Glutamatergic neuron (in vitro differentiated cells): ENCODE measurements around the gene MEPE. TPM values are rescaled to one million over a fixed set of nuclear protein-coding genes. Genes with fewer than 3 reads are reported as not detected.

ENCODE experiments used
- DNase-seq: peaks from one replicate; pipeline ENCODE4 v3.0.0; 2022
- H3K27ac Mint-ChIP-seq: one replicate; pipeline ENCODE4 v1.8.0; 2020; ENCODE audit warnings: mild to moderate bottlenecking, mixed read lengths, inconsistent platforms; ENCODE audit not compliant: unreplicated experiment
- H3K27me3 Mint-ChIP-seq: one replicate; pipeline ENCODE4 v1.8.0; 2020; ENCODE audit warnings: mild to moderate bottlenecking, moderate library complexity, mixed read lengths, inconsistent platforms; ENCODE audit not compliant: unreplicated experiment
- H3K36me3 Mint-ChIP-seq: one replicate; pipeline ENCODE4 v1.8.0; 2020; ENCODE audit warnings: mild to moderate bottlenecking, mixed read lengths, inconsistent platforms; ENCODE audit not compliant: unreplicated experiment
- H3K4me1 Mint-ChIP-seq: one replicate; pipeline ENCODE4 v1.8.0; 2020; ENCODE audit warnings: mild to moderate bottlenecking, low read depth, mixed read lengths, inconsistent platforms; ENCODE audit not compliant: unreplicated experiment
- H3K4me3 Mint-ChIP-seq: one replicate; pipeline ENCODE4 v1.8.0; 2020; ENCODE audit warnings: mild to moderate bottlenecking, mixed read lengths, inconsistent platforms; ENCODE audit not compliant: unreplicated experiment
- H3K9me3 Mint-ChIP-seq: one replicate; pipeline ENCODE4 v1.8.0; 2020; ENCODE audit warnings: mild to moderate bottlenecking, moderate library complexity, mixed read lengths, inconsistent platforms; ENCODE audit not compliant: unreplicated experiment
- CTCF ChIP-seq: fragments of 200-600 bp; sonication (generic); IDR thresholded peaks from one replicate; pipeline ENCODE4 v1.5.0; 2021; ENCODE audit not compliant: partially characterized antibody, unreplicated experiment
- total RNA-seq: library from RNA; stranded (reverse); fragmentation: NEBNext Ultra II Directional; extraction: Animal tissue kit (Norgen Biotek cat#: 25700); gene quantifications from one replicate; pipeline ENCODE4 v1.2.1, GENCODE V29; 2021; ENCODE audit not compliant: unreplicated experiment

MEPE gene
- total RNA-seq, 1 donor from 2014 or later = not detected

GRCh38 chr4:87868522-87868921, 35.8 kb downstream of the MEPE start:
- Mint-ChIP-seq H3K4me3 (no peak overlapping the region), H3K27ac (no peak overlapping the region), H3K36me3 (no peaks in the 10 kb centered on the region), H3K9me3 (peaks cover 2% of the 10 kb centered on the region), H3K27me3 (no peaks in the 10 kb centered on the region), H3K4me1 (no peaks in the 10 kb centered on the region)
- DNase-seq = no peak
- no peak for TF ChIP-seq CTCF

GRCh38 chr4:87872028-87872427, 39.3 kb downstream of the MEPE start:
- Mint-ChIP-seq H3K9me3 (no peaks in the 10 kb centered on the region), H3K4me3 (no peak overlapping the region), H3K36me3 (no peaks in the 10 kb centered on the region), H3K27ac (no peak overlapping the region), H3K4me1 (no peaks in the 10 kb centered on the region), H3K27me3 (no peaks in the 10 kb centered on the region)
- TF ChIP-seq CTCF = no peak
- DNase-seq = no peak

- no peaks in the 10 kb centered on the region for H3K4me1 Mint-ChIP-seq
- H3K36me3 Mint-ChIP-seq = no peaks in the 10 kb centered on the region
- no peaks in the 10 kb centered on the region for H3K27me3 Mint-ChIP-seq
- no peak for DNase-seq
- TF ChIP-seq CTCF = no peak
- H3K9me3 Mint-ChIP-seq = peaks cover 4% of the 10 kb centered on the region
- no peak overlapping the region for H3K4me3 Mint-ChIP-seq
- H3K27ac Mint-ChIP-seq = no peak overlapping the region
These were observed 42.4 kb downstream of the MEPE start for GRCh38 chr4:87875191-87875590.

GRCh38 chr4:87880106-87880505, 47.3 kb downstream of the MEPE start:
- no peak for DNase-seq
- H3K36me3 Mint-ChIP-seq = no peaks in the 10 kb centered on the region
- no peak for TF ChIP-seq CTCF
- H3K4me3 Mint-ChIP-seq = no peak overlapping the region
- H3K9me3 Mint-ChIP-seq = peaks cover 4% of the 10 kb centered on the region
- no peaks in the 10 kb centered on the region for H3K4me1 Mint-ChIP-seq
- H3K27ac Mint-ChIP-seq = no peak overlapping the region
- no peaks in the 10 kb centered on the region for H3K27me3 Mint-ChIP-seq

- Mint-ChIP-seq H3K27ac (no peak overlapping the region), H3K9me3 (peaks cover 4% of the 10 kb centered on the region), H3K36me3 (no peaks in the 10 kb centered on the region), H3K4me1 (no peaks in the 10 kb centered on the region), H3K4me3 (no peak overlapping the region), H3K27me3 (no peaks in the 10 kb centered on the region)
- DNase-seq = no peak
- no peak for TF ChIP-seq CTCF
These were observed 48.3 kb downstream of the MEPE start for GRCh38 chr4:87881115-87881514.
